ENCODE data around the gene SSBP2.
"Not testable (repeated sequence)": the region's sequence is repeated elsewhere in the genome, so short reads cannot be mapped to it uniquely, and the experiment has no call there.

SSBP2 gene

GRCh38 chr5:81729276-81729675, 21.6 kb downstream of the SSBP2 start:
- no peak for DNase-seq (ENCODE audit: low read depth)

DNA sequence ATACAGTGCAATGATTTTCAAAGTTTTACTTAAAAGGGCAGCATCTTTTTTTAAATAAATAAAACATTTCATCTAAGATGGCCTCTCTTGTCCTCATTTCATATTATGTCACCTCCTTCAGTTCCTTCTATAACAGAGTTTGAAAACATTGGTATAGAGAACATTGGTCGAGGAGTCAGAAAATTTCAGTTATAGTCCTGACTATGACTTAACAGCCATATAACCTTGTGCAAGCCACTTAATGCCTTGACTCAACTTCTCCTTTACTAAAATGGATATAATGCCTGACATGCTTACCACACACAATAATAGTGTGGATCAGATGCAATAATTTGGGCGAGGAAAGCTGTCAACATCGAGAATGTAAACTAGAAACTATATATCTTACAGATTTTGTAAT, 22.6 kb downstream of the SSBP2 start:
- no peak for DNase-seq (ENCODE audit: low read depth)

DNA sequence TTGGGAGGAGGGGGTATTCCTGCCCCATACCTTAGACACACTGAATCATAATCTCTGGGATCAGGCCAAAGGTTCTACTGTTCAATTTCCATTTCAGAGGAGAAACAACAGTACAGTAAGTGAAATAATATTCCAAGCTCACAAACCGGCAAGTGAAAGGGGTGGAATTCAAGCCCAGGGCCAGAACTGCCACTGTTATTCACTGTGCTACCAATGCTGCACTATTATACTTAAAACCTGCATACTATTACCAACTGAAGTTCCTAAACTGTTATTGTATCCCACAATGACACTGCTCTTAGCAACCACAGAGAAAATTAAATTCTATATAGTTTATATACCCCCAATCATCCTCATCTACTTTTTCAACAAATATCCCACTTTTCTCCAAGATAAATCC, 24.6 kb downstream of the SSBP2 start:
- no peak for DNase-seq (ENCODE audit: low read depth)

GRCh38 chr5:81724571-81724970, 26.3 kb downstream of the SSBP2 start:
- DNase-seq (ENCODE audit: low read depth) = no peak

DNA sequence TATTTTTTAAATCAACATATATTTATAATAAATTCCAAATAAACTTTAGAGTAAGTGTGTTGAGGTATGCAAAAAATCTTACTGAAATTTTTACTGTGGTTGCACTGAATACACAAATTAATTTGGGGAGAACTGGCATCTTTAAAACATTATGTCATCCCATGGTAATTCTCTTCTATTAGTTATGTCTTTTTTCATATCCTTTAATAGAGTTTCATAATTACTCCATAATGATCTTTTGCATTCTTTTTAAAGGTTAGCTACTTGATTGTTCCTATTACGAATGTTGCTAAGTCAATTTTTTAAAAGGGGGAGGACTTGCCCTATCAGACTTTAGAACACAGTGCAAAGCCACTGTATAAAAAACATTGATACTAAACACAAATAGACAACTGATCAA, 26.8 kb downstream of the SSBP2 start:
- DNase-seq (ENCODE audit: low read depth) = no peak

GRCh38 chr5:81721049-81721448, 29.8 kb downstream of the SSBP2 start:
- no peak for DNase-seq (ENCODE audit: low read depth)

DNA sequence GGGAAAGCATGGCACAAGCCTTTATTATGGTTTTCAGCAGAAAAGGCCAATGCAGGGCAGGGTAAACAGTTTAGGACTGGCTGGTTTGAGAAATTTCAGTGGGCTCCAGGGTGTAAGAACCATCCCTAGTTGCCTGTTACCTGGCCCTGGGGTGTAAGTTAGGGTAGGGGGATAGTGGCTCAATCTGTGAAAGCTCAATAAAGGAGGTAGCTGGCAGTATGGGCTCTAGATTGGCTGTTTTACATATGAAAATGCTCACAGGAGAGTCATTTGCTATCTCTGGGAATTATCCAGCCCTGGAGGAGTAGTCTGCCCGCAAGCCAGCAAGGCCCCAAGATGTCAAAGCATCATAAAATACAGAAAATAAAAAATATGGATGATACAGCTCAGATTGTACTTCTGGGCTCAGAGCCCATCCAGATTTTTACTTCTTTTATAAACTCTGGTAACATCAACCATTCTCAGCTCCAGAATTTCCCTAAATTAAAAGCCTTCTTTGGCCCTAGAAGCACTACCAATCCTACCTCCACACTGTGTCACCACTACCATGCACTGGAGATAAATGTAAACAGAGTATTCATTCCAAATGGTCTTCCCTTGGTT, 31.1 kb downstream of the SSBP2 start:
- no peak for DNase-seq (ENCODE audit: low read depth)

DNA sequence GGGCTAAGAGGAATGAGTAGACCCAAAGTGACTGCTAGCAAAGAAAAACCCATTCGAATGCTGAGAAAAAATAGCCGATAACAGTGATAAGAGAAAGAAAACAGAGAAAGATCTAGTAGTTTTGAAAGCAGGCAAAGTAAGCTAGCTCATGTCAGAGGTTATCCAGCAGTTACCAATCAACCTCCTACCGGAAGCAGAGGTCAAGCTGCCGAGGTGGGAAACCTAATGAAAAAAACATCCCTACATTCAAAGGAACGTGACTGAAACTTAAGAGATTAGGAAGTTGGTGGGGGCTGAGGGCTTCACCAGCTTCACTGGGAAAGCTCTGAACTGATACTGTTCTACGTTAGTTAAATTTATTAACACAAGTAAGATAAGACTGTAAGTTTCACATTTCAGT, 32.6 kb downstream of the SSBP2 start:
- DNase-seq (ENCODE audit: low read depth) = no peak

- no peak for DNase-seq (ENCODE audit: low read depth)
These were observed 33.0 kb downstream of the SSBP2 start for GRCh38 chr5:81717860-81718259.

- no peak for DNase-seq (ENCODE audit: low read depth)
These were observed 33.7 kb downstream of the SSBP2 start for GRCh38 chr5:81717226-81717625.

- DNase-seq (ENCODE audit: low read depth) = not testable (repeated sequence)
These were observed 36.8 kb downstream of the SSBP2 start for GRCh38 chr5:81714076-81714475.

- DNase-seq (ENCODE audit: low read depth) = no peak
These were observed 42.0 kb downstream of the SSBP2 start for GRCh38 chr5:81708889-81709288.

- no peak for DNase-seq (ENCODE audit: low read depth)
These were observed 47.1 kb downstream of the SSBP2 start for GRCh38 chr5:81703840-81704239.

- DNase-seq (ENCODE audit: low read depth) = no peak
These were observed 50.7 kb downstream of the SSBP2 start for GRCh38 chr5:81700166-81700565.

GRCh38 chr5:81698813-81699212, 52.1 kb downstream of the SSBP2 start:
- no peak for DNase-seq (ENCODE audit: low read depth)

- DNase-seq (ENCODE audit: low read depth) = no peak
These were observed 54.2 kb downstream of the SSBP2 start for GRCh38 chr5:81696418-81697397.

- DNase-seq (ENCODE audit: low read depth) = no peak
These were observed 56.2 kb downstream of the SSBP2 start for GRCh38 chr5:81694726-81695125.

DNA sequence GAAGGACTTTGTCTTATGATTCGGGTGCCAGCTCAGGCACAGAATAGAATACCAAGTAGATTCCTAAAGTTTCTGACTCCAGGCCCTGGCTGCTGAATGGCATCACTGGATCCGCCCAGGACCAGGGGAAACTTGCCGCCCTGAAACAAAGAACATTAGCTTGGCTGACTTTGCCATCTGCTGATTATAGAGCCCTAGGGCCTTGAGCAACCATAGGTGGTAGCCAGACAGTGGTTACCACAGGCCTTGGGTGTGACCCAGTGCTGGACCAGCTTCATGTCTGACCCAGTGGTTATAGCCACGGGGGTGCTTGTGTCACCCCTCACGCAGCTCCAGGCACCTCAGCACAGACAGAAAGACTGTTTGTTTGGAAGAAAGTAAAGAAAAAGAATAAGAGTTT, 62.7 kb downstream of the SSBP2 start:
- DNase-seq (ENCODE audit: low read depth) = no peak

DNA sequence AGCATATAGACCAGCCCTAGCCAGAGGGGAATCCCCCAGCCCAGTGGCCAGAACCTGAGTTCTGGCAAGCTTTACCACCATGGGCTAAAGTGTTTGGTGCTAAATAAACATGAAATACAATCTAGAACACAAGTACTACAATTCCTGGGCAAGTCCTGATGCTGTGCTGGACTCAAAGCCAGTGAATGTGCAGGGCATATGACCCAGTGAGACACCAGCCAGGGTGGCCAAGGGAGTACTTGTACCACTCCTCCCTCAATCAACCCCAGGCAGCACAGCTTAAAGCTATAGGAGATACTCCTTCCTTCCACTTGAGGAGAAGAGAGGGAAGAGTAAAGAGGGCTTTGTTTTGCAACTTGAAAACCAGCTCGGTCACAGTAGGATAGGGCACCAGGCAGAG, 63.6 kb downstream of the SSBP2 start:
- DNase-seq (ENCODE audit: low read depth) = no peak

- DNase-seq (ENCODE audit: low read depth) = no peak
These were observed 65.4 kb downstream of the SSBP2 start for GRCh38 chr5:81685471-81685870.

DNA sequence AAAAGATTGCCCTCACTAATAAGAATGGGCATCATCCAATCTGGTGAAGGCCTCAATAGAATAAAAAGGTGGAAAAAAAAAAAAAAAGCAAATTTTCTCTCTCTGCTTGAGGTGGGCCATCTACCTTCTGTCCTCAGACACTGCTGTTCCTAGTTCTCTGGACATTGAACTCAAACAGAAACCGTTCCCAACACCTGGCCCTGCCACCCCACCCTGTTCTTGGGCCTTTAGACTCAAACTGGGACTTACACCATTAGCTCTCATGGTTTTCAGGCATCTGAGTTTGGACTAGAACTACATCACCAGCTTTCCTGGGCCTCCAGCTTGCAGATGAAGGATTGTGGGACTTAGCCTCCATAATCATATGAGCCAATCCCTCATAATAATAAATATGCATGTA, 71.0 kb downstream of the SSBP2 start:
- no peak for DNase-seq (ENCODE audit: low read depth)

GRCh38 chr5:81675420-81675819, 75.5 kb downstream of the SSBP2 start:
- DNase-seq (ENCODE audit: low read depth) = no peak

DNA sequence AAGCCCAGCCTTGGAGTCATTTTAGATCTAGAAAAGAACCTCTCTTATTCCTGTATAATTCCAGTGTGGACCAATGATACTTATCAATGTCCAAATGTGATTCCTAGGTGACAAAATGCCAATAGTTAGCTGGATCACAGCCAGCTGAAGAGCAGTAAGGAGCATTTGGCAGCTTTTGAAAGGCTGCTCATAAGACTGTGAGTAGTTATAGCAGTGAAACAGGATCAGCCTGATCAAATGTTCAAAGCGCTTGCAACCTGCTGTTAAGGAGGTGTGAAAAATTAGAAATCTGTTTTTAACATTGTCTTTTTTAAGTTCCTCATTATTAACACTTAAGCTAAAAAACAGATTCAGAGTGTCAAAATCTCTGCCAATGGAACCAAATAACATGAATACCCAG, 85.1 kb downstream of the SSBP2 start:
- DNase-seq (ENCODE audit: low read depth) = no peak

DNA sequence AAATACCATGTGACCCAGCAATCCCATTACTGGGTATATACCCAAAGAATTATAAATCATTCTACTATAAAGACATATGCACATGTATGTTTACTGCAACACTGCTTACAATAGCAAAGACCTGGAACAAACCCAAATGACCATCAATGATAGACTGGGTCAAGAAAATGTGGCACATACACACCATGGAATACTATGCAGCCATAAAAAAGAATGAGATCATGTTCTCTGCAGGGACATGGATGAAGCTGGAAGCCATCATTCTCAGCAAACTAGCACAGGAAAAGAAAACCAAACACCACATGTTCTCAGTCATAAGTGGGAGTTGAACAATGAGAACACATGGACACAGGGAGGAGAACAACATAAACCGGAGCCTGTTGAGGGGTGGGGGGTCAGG, 90.3 kb downstream of the SSBP2 start:
- not testable (repeated sequence) for DNase-seq (ENCODE audit: low read depth)

Data from activated gamma-delta T cell treated with anti-CD3 and anti-CD28 coated beads, Interleukin-2, amount 50 U/mL, for 16 hours (primary cell).